Esophagus muscularis mucosa (tissue), 4 donors: Measurements from ENCODE around the gene DDX39B.

Source experiments
- EP300 ChIP-seq: sonication (generic); formaldehyde crosslinking; IDR thresholded peaks from one replicate; pipeline ENCODE4 v1.6.1; 2017; ENCODE audit warnings: antibody characterized with exemption
- POLR2A ChIP-seq: fragments of 450-650 bp; IDR thresholded peaks from one replicate; pipeline ENCODE4 v1.6.1; 2017; ENCODE audit warnings: antibody characterized with exemption, moderate library complexity, mild to moderate bottlenecking, low read depth
- POLR2AphosphoS5 ChIP-seq, 2 donors: sonication (generic); formaldehyde crosslinking; IDR thresholded peaks; one replicate each; pipeline ENCODE4 v1.6.1; 2017; ENCODE audit warnings: antibody characterized with exemption in 2 of 2
- TF ChIP-seq, protein P1 (sequence below), 3 experiments: fragments of 200-600 bp in 2 of 3; fragments of 450-650 bp in 1 of 3; sonication (generic) in 2 of 3; IDR thresholded peaks; one replicate each; pipeline ENCODE4 v1.5.1; 2017 to 2019; ENCODE audit warnings: antibody characterized with exemption in 3 of 3, mild to moderate bottlenecking in 2 of 3, moderate library complexity in 1 of 3

DNA sequence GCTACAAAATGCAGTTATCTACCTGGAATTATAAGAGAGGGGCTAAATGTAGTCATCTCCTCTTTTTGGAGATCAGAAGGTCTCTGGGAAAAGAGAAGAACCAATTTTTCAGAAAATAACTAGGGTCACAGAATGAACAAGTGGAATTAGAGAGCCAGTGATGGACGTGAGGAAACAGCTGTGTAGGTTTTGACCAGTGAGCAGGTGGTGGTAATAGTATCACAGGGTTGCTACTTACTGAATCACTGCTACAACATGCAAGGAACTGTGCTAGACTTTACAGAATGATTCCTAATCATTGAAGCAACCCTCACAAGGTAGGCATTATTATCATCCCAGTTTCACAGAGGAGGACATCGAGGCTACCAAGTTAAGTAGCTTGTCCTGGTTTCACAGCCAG, 2.9 kb upstream of the DDX39B start:
- TF ChIP-seq, protein P1, sequence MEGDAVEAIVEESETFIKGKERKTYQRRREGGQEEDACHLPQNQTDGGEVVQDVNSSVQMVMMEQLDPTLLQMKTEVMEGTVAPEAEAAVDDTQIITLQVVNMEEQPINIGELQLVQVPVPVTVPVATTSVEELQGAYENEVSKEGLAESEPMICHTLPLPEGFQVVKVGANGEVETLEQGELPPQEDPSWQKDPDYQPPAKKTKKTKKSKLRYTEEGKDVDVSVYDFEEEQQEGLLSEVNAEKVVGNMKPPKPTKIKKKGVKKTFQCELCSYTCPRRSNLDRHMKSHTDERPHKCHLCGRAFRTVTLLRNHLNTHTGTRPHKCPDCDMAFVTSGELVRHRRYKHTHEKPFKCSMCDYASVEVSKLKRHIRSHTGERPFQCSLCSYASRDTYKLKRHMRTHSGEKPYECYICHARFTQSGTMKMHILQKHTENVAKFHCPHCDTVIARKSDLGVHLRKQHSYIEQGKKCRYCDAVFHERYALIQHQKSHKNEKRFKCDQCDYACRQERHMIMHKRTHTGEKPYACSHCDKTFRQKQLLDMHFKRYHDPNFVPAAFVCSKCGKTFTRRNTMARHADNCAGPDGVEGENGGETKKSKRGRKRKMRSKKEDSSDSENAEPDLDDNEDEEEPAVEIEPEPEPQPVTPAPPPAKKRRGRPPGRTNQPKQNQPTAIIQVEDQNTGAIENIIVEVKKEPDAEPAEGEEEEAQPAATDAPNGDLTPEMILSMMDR (IDR thresholded peaks at IDR 0.05): no peak
- TF ChIP-seq POLR2AphosphoS5 (IDR thresholded peaks at IDR 0.05) (no peak), POLR2A (no peak), EP300 (no peak)
